ENCODE measurements around the gene FOSL1.
A peak's percentile ranks its signal among the peaks of the same experiment; 100 is the strongest.
"Not testable (repeated sequence)": the region's sequence is repeated elsewhere in the genome, so short reads cannot be mapped to it uniquely, and the experiment has no call there.

The FOSL1 gene

DNA sequence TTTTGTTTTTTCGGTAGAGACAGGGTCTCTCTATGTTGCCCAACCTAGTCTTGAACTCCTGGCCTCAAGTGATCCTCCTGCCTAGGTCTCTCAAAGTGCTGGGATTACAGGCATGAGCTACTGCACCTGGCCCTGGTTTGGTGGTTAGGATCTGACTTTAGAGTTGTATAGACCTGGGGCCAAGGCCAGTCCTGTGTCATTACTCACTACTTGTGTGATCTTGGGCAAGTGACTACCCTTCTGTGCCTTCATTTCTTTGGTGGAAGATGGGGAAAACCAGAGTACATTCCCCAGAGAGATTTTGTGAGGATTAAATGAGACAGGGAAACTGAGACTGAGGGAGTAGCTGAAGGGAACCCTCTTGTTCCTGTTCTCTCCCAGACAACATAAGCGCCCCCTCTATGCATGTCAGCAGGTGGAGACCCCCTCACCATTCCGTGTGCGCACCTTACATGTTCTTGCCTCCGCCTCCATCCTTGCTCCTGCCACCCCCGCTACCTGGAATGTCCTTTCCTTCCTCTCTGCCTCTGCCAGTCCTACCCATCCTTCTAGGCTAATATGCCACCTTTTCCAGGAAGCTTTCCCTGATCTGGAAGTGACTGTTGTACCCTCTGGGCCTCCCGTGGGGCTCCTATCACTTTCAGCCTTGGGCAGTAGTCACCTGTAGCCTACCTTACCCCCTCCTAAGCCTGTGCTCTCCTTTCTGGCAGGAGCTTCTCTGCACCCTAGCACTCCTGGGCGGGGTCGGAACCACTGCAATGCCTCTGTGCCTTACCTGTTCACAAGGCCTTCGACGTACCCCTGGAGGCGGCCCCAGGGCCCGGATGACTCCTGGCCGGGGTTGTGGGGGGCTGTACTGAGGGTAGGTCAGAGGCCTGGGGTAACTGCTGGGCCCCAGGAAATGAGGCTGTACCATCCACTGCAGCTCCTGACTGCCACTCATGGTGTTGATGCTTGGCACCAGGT, 3.9 kb downstream of the FOSL1 start:
- no peak for DNase-seq (ENCODE audit: low spot score)

DNA sequence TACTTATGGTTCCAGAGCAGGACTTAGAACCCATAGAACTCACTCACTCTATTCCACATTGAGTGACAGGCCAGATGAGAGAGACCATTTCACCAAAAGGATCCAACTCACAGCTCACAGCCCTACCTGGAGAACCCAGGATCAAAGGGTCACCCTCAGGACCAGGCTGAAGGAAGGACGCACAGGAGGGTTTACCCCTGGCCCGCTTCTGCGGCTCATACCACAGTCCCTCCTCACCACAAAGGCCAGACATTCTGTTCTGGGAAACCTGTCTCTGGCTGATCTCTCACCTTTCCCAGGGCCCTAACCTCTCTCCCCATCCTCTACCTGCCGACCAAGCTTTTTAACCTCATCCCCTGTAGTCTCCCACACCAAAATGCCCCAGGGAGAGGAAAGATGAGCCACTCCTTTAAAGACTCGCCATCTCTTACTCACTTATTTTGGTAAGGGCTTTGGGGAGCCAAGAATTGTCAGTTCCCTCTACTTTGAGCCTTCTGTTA, 4.7 kb downstream of the FOSL1 start:
- no peak for DNase-seq (ENCODE audit: low spot score)

DNA sequence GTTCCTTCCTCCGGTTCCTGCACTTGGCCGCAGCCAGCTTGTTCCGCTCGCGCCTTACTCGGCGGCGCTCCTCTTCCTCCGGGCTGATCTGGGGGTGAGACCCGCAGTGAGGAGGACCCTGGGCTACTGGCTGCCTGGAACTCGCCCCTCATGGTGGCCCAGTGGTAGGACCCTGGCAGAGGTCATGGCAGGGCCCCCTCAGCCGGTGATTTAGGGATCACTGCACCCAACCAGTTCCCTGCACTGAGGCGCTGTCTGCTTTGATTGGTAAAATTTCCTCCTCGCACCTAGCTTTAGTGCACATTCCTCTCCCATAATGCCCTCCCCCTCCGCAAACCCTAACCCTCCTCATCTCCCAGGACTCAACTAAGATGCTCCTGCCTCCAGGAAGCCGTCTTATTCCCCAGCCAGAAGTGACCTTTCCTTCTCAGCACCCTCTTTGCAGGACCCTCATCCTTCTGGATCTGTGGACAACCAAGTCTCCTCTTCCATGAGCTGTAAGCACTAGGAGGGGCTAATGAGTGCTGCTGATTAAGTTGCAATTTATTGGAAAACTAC, 6.1 kb downstream of the FOSL1 start:
- no peak for DNase-seq (ENCODE audit: low spot score)

DNA sequence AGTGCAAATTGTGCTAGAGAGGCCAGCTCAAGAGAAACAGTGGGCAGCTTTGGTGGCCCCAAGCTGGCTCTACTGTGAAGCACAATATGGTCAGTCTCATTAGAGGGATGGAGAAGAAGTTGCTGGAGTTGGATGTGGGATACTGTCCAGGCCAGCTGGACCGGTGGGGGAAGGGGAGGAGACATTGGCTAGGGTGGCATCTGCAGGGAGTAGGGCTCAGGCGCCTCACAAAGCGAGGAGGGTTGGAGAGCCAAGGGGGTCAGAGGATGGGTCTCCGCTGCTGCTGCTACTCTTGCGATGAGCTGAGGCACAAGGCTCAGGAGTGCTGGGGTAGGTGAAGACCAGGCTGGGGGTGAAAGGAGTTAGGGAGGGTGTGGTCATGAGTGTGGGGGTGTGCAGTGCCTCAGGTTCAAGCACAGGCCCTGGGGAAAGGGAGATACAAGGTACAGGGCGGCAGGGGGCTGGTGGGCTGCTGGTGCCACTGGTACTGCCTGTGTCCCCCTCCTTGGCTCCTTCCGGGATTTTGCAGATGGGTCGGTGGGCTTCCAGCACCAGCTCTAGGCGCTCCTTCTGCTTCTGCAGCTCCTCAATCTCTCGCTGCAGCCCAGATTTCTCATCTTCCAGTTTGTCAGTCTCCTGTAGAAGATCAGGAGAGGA, 7.4 kb downstream of the FOSL1 start:
- no peak for DNase-seq (ENCODE audit: low spot score)

DNA sequence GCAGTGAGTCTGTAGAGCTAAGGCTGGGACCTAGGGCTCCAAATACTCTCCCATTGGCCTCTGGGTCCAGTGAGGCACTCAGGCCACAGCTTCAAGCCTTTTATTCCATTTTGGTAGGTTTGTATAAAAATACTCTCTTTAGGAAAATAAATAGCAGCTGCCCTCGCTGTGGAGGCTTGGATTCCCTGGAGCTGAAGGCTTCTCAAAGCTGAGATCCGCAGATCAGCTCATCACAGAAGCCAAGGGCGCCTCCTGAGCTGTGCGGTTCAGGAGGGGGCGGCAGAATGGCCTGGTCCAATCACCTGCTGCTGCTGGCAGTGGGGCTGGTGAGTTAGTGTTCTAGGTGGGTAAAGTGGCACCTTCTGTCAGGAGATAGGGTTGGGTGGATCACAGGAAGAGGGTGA, 8.0 kb downstream of the FOSL1 start:
- DNase-seq (ENCODE audit: low spot score), result not testable (repeated sequence)

DNA sequence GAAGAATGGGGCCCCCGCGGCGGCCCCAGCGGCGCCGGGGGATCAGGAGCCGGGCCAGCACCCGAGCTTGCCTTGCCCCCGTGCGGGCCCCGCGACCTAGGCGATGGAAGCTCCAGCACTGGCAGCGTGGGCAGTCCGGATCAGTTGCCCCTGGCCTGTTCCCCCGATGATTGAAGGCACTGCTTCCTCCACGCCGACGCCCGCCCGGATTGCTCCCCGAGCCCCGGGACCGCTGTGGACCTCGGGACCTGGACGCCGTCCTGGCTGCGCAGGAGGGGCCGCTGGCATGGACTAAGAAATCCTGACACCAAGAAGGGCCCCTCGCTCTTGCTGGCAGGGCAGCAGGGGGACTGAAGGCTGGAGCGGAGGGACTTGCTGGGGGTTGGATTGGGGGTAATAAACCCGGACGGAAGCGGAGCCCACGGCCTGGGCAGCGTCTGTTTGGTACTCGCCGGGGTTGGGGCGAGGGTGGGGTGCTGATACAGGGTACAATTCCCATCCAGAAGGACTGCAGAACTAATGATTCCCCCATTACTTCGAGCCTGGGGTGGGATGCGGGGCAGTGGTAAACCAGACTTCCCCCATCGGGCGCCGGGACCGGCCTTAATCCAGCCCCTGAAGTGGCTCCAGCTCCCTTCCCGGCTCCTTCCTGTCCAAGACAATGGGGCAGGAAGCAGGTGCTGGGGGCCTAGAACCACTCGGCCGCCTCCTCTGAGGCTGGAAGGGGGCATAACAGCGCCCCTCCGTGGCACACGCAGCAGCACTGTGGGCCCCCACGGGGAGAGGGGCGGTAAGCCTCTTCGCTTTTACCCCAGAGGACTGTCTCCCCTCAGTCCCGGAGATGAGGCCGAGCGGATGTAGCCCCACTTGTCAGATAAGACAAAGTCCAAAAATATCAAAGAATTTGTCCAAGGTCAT, 8.7 kb downstream of the FOSL1 start:
- peak; percentile 55 for DNase-seq (ENCODE audit: low spot score)

DNA sequence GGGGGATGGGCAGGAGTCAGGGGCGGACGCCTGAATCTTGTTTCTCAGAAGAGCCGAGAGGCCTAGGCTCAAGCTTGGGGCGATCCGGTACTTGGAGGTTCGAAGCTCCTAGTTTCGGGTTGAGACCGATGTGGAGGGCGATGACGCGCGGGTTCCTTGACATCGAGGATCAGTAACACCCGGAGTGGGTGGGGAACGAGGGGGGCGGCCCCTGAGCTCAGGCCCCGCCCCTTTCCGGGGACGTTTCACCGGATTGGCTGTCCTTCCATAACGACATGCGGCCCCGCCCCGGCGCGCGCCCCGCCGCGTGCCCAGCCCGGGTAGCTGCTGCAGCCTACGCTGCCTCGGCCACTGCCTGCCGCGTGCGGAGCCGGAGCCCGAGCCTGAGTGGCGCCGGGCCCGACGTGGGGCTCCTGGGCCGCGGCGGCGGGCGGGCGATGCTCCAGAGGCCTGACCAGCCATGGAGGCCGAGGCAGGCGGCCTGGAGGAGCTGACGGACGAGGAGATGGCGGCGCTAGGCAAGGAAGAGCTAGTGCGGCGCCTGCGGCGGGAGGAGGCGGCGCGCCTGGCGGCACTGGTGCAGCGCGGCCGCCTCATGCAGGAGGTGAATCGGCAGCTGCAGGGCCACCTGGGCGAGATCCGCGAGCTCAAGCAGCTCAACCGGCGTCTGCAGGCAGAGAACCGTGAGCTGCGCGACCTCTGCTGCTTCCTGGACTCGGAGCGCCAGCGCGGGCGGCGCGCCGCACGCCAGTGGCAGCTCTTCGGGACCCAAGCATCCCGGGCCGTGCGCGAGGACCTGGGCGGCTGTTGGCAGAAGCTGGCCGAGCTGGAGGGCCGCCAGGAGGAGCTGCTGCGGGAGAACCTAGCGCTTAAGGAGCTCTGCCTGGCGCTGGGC, 9.6 kb downstream of the FOSL1 start, which contains the start of gene CCDC85B:
TSS of gene CCDC85B (plus strand) at position 350 of the 895 bp plus-strand sequence. CDS start at position 461, 111 bp downstream.
- DNase-seq (ENCODE audit: low spot score), result peak; percentile 94

DNA sequence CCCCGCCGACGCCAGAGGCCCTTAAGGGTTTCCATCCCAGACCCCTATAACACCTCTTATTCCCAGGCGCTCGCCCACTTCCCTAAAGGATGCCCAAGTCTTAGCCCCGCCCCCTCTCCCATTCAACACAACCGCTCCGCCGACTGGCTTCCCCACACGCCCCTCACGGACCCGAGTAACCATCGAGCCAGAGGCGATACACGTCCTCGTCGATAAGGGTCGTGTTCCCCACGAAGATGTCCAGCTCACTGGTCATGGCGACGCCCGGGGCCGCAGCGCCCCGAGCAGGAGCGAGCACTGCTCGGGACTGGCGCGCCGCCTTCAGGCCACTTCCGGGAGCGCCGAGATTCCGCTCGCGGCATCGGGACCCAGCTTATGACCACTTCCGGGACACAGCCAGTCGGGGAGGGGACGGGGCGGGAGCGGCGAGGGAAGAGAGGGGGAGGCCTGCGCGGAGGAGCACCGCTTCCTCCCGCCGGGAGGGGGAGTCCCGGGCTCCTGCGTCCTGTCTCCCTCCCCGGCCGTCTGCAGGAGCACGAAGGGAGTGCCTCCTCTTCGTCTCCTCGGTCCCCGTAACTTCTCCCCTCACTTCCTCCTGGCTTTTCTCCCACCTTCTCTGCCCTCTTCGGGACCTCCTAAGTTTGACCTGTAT, 11.9 kb downstream of the FOSL1 start, which contains the start of gene FIBP:
TSS of gene FIBP (minus strand) at position 309 of the 652 bp plus-strand sequence. CDS start at position 256, 53 bp downstream.
- DNase-seq (ENCODE audit: low spot score), result peak; percentile 95

DNA sequence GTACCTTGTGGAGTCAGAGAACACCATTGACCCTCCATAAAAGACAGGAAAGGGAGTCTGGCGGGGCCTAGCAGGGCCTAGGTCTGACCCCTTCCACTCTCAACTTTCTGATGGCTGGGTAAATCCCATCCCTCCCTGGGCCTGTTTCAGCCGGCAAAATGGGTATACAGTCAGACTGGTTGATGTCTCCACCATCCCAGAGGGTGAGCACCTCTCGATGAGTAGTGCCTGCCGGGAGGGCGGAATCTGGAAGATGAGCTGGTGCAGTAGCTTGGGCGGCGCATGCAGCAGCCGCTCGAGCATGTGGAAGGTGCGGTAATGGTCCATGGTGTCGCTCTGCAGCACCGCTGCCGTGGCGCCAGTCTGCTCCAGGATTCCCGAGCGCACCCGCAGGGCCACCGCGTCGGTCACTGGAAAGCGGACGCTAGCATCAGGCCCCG, 12.4 kb downstream of the FOSL1 start:
- DNase-seq (ENCODE audit: low spot score), result peak; percentile 58

DNA sequence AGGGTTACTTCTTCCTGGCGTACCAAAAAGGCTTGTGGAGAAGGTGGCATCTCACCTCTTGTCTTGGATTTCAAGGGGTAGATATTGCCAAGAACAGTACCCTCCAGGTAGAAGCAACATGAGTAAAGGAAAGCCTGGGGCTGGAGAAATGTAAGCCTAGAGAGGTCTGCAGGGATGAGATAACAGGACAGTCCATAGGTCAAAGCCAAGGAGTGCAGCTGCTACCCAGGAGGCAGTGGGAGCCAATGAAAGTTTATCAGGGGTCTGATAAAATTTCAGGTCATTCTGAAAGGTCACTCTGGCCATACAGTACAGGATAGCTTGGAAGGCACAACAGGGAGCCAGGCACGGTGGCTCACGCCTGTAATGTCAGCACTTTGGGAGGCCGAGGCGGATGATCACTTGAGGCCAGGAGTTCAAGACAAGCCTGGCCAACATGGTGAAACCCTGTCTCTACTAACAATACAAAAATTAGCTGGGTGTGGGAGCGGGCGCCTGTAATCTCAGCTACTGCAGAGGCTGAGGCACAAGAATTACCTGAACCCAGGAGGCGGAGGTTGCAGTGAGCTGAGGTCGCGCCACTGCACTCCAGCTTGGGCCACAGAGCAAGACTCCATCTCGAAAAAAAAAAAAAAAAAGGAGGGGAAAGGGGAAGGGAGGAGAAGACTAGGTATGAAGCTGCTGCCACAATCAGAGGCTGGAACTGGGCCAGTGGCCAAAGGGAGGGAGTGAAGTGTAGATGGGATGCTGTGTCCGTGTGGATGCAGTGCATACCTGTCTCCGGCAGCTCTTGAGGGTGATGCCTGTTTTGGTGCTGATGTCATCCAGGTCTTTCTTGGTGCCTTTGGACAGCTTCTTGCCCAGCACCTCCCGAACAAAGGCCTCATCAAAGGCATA, 13.1 kb downstream of the FOSL1 start:
- no peak for DNase-seq (ENCODE audit: low spot score)

DNA sequence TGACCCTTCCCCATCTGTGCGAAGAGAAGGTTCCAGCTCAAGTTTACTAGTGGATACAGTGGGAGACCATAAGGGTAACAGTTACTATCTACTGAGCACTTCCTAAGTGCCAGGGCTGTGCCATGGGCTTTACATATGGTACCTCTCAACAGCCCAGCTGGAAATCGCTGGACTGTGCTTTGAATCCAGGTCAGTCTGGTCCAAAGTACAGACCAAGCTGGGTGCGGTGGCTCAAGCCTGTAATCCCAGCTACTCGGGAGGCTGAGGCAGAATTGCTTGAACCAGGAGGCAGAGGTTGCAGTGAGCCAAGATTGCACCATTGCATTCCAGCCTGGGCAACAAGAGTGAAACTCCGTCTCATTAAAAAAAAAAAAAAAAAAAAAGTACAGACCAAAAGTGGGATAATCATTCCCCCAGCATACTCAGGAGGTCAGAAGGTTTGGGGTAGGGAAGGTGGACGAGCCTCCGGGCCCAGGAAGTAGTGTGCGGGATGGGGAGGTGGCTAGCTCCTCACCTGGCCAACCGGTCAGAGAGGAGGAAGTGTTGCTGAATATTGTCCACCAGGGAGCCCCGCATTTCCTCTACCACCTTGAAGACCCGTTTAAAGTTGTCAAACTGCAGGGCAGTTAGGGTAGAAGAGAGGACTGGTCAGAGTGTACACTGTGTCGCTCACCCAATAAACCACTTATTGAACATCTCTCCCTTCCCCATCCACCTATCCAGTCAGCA, 14.2 kb downstream of the FOSL1 start:
- no peak for DNase-seq (ENCODE audit: low spot score)

DNA sequence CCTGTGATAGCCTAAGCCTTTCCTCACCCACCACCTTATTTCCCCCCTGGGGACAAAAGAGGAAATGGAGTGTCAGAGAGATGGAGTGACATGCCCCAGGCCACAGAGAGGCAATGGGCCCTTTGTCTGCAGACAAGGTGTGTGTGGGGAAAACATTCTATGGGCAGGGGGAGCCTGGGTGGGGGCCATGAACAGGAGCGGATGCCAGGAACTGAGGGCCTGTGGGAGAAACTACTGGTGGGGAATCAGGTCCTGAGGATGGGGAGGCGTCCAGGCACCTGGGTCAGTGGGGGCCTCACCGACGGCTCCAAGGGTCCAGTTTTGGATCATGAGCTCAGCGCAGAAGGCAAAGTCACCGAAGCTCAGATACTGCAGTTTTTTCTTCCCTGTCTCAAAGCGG, 15.0 kb downstream of the FOSL1 start:
- DNase-seq (ENCODE audit: low spot score), result no peak

DNA sequence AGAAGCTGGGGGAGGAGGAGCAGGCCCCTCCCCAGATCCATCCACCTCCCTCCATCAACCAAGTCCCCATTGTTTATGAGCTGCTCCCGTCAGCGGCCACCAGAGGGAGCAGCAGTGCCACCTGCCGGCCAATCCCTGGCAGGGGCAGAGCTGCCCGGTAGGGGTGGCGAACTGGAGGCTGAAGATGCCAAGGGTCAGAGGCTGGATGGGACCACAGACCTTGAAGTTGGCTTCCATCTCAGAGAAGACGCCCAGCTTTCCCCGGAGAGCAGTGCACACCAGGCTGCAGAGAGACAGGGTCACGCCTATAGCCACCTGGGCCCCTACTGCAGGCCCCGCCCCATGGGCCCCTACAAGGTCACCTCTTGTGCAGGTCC, 15.5 kb downstream of the FOSL1 start:
- DNase-seq (ENCODE audit: low spot score), result peak; percentile 86

DNA sequence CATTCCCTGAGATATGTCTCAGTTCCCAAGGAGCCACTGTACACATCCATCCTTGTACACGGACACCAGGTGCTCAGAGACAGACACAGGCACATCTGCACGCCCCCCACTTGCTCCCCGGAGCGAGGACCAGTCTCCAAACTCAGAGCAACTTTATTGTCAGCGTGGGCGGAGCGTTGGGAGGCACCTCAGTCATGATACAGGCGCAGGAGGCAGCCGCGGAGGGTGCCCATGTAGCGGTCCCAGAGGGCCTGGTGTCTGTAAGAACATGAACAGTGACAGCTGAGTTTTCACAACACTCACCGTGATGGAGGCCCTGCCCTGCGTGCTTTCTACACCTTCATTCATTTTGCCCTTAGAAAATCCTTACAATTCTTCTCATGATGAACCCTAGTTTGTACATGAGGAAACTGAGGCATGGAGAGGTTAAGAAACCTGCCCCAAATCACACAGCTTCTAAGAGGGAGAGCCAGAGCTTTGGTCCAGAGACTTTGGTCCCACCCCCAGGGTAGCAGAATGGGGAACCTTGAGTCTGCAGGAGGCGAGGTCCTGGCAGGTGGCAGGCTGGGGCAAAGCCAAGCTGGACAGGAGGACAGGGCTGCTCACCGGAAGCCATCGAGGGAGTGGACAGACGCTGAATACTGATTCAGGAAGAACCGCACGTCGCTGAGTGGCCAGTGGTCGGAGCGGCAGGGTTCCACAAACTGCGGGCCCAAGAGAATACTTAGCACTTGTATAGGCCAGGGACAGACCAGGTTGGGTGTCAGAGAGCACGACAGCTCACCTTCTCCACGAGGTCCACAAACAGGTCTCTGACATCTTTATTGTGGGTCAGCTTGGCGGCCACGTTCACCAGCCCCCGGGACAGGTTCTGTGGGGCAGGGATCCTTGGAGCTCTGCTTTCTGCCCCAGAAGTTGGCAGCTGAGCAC, 16.1 kb downstream of the FOSL1 start:
- DNase-seq (ENCODE audit: low spot score), result no peak

DNA sequence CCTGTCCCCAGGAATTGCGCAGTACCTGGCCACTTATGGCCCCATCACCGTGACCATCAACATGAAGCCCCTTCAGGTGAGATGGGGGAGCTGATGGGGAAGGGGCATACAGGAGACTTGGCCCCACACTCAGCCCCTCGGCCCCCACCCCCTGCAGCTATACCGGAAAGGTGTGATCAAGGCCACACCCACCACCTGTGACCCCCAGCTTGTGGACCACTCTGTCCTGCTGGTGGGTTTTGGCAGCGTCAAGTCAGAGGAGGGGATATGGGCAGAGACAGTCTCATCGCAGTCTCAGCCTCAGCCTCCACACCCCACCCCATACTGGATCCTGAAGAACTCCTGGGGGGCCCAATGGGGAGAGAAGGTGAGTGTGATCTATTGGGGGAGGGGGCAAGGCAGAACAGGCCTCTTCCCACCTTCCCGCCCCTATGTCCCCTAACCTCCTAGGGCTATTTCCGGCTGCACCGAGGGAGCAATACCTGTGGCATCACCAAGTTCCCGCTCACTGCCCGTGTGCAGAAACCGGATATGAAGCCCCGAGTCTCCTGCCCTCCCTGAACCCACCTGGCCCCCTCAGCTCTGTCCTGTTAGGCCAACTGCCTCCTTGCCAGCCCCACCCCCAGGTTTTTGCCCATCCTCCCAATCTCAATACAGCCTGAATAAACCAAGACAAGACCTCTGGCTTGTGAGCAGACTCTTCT, 17.0 kb downstream of the FOSL1 start:
- DNase-seq (ENCODE audit: low spot score), result no peak
